IgD-negative memory B cell (primary cell): ENCODE data around the gene ARRDC1. TPM values are rescaled to one million over a fixed set of nuclear protein-coding genes. Genes with fewer than 3 reads are reported as not detected.

Experiments used
- H3K27ac Mint-ChIP-seq, 3 donors: one replicate each; pipeline ENCODE4 v1.8.0; 2020 to 2022; ENCODE audit warnings: mild to moderate bottlenecking in 3 of 3, mixed read lengths in 3 of 3, moderate library complexity in 1 of 3
- H3K27me3 Mint-ChIP-seq: one replicate; pipeline ENCODE4 v1.8.0; 2021; ENCODE audit warnings: mixed read lengths
- H3K36me3 Mint-ChIP-seq: one replicate; pipeline ENCODE4 v1.8.0; 2020; ENCODE audit warnings: mild to moderate bottlenecking, mixed read lengths
- H3K4me1 Mint-ChIP-seq, 3 donors: one replicate each; pipeline ENCODE4 v1.8.0; 2020 to 2022; ENCODE audit warnings: mixed read lengths in 3 of 3, mild to moderate bottlenecking in 1 of 3
- H3K4me3 Mint-ChIP-seq, 4 donors: one replicate each; pipeline ENCODE4 v1.8.0; 2020 to 2022; ENCODE audit warnings: mild to moderate bottlenecking in 4 of 4, mixed read lengths in 4 of 4, moderate library complexity in 3 of 4
- H3K9me3 Mint-ChIP-seq, 3 donors: one replicate each; pipeline ENCODE4 v1.8.0; 2020 to 2021; ENCODE audit warnings: mixed read lengths in 3 of 3, mild to moderate bottlenecking in 1 of 3
- polyA plus RNA-seq: library from polyadenylated mRNA; unstranded; fragments of 300-500 nt; fragmentation: Illumina TruSeq; gene quantifications from one replicate; pipeline ENCODE4 v1.2.3, GENCODE V29; 2021

The ARRDC1 gene
- polyA plus RNA-seq, 1 donor from 2014 or later = 49.2 TPM

GRCh38 chr9:137631345-137632229, 26.1 kb downstream of the ARRDC1 start:
- peak overlapping the region in 2 of 3 donors; percentile 23 to 31 for H3K27ac Mint-ChIP-seq
- no peaks in the 10 kb centered on the region for H3K9me3 Mint-ChIP-seq
- H3K4me1 Mint-ChIP-seq = peaks cover 31 to 39% (median 38%) of the 10 kb centered on the region in 3 donors
- no peak overlapping the region for H3K4me3 Mint-ChIP-seq
- H3K27me3 Mint-ChIP-seq = no peaks in the 10 kb centered on the region
- peaks cover 4% of the 10 kb centered on the region for H3K36me3 Mint-ChIP-seq

DNA sequence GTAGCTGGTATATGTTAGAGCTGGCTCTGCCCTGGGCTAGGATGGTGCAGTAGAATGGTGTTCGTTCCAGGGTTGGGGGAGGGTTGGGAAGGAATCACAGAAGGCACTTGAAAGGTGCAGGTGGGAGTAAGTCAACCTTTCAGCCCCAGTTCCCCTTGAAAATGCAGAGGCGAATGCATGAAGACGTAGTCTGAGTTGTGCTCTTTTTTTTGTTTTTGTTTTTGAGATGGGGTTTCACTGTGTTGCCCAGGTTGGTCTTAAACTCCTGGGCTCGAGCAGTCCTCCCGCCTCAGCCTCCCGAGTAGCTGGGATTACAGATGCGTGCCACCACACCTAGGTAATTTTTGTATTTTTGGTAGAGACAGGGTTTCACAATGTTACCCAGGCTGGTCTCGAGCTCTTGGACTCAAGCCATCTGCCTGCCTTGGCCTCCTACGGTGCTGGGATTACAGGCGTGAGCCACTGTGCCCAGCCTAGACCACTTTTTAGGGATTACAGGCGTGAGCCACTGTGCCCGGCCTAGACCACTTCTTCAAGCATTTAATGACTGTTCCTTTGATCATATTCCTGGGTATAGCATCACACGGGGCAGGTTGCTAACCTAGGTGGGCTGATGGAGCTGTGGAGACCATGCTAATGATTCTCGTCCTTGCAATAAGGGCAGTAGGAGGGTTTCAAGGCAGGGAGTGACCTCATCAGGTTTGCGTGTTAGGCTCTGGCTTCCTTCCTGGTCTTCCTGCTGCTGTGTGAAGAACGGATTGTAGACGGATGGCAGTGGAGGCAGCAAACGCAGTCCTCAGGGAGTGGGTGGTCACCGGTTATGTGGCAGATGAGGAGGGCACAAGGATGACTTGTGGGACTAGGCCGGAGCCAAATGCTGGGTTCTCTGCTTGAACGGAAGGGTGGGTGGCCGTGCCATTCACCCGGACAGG, 27.0 kb downstream of the ARRDC1 start:
- Mint-ChIP-seq H3K9me3 (no peaks in the 10 kb centered on the region), H3K4me3 (peak overlapping the region in 2 of 4 donors; percentile 63 to 65), H3K36me3 (peaks cover 4% of the 10 kb centered on the region), H3K4me1 (peaks cover 31 to 39% (median 38%) of the 10 kb centered on the region in 3 donors), H3K27me3 (no peaks in the 10 kb centered on the region), H3K27ac (no peak overlapping the region)

- Mint-ChIP-seq H3K4me3 (no peak overlapping the region), H3K27ac (no peak overlapping the region), H3K36me3 (peaks cover 4% of the 10 kb centered on the region), H3K27me3 (no peaks in the 10 kb centered on the region), H3K4me1 (peaks cover 26 to 37% (median 35%) of the 10 kb centered on the region in 3 donors), H3K9me3 (no peaks in the 10 kb centered on the region)
Observed at GRCh38 chr9:137634016-137634415, 28.5 kb downstream of the ARRDC1 start.

DNA sequence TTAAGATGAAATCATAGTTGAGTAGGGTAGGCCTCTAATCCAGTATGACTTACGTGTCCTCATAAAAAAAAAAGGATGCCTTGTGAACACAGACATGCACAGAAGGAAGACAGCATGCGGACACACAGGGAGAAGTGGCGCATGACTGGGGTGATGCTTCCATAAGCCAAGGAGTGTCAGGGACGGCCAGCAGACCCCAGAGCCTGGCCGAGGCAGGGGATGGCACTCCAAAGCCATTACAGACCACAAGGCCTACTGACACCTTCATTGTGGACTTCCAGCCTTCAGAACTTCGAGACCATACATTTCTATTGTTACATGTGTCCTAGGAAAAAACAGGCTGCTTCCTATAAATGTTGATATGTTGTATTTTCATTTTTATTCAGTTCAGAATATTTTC, 33.2 kb downstream of the ARRDC1 start:
- peaks cover 6% of the 10 kb centered on the region for H3K36me3 Mint-ChIP-seq
- H3K4me1 Mint-ChIP-seq = peaks cover 32 to 37% (median 32%) of the 10 kb centered on the region in 3 donors
- peak overlapping the region in 3 of 4 donors; percentile 21 to 91 (median 73) for H3K4me3 Mint-ChIP-seq
- H3K9me3 Mint-ChIP-seq = no peaks in the 10 kb centered on the region
- H3K27ac Mint-ChIP-seq = peak overlapping the region in 1 of 3 donors; percentile 84
- no peaks in the 10 kb centered on the region for H3K27me3 Mint-ChIP-seq

GRCh38 chr9:137639303-137640051, 34.0 kb downstream of the ARRDC1 start:
- H3K4me3 Mint-ChIP-seq = peak overlapping the region; percentile 37 to 91 (median 58)
- H3K36me3 Mint-ChIP-seq = peaks cover 4% of the 10 kb centered on the region
- H3K9me3 Mint-ChIP-seq = no peaks in the 10 kb centered on the region
- H3K27ac Mint-ChIP-seq = peak overlapping the region; percentile 28 to 84 (median 69)
- peaks cover 29 to 35% (median 30%) of the 10 kb centered on the region in 3 donors for H3K4me1 Mint-ChIP-seq
- H3K27me3 Mint-ChIP-seq = no peaks in the 10 kb centered on the region

DNA sequence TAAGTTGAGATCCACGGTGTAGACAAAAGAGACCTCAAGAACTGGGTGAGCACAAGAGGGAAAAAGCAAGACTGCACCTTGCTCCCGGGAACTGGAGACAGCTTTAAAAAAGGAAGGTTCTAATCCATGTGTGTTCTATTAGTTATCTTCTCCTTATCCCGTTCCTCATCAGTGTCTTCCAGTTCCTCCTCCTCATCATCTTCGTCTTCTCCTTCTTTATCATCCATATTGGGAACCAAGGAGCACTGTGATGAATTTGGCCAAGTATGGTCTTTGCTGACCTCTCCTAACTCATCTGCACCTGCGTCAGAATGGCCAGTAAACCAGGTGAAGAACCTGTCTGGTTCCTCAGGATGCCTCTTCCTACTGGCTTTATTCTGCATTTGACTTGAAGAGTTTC, 35.4 kb downstream of the ARRDC1 start:
- no peaks in the 10 kb centered on the region for H3K9me3 Mint-ChIP-seq
- H3K4me1 Mint-ChIP-seq = peaks cover 28 to 37% (median 34%) of the 10 kb centered on the region in 3 donors
- peaks cover 4% of the 10 kb centered on the region for H3K36me3 Mint-ChIP-seq
- no peaks in the 10 kb centered on the region for H3K27me3 Mint-ChIP-seq
- H3K27ac Mint-ChIP-seq = no peak overlapping the region
- H3K4me3 Mint-ChIP-seq = no peak overlapping the region

GRCh38 chr9:137642118-137642601, 36.7 kb downstream of the ARRDC1 start:
- H3K36me3 Mint-ChIP-seq = peaks cover 4% of the 10 kb centered on the region
- H3K4me1 Mint-ChIP-seq = peaks cover 27 to 35% (median 35%) of the 10 kb centered on the region in 3 donors
- no peaks in the 10 kb centered on the region for H3K27me3 Mint-ChIP-seq
- H3K9me3 Mint-ChIP-seq = no peaks in the 10 kb centered on the region
- H3K4me3 Mint-ChIP-seq = no peak overlapping the region
- H3K27ac Mint-ChIP-seq = peak overlapping the region in 1 of 3 donors; percentile 97

GRCh38 chr9:137642892-137643291, 37.4 kb downstream of the ARRDC1 start:
- H3K36me3 Mint-ChIP-seq = peaks cover 4% of the 10 kb centered on the region
- H3K27ac Mint-ChIP-seq = no peak overlapping the region
- H3K27me3 Mint-ChIP-seq = no peaks in the 10 kb centered on the region
- no peak overlapping the region for H3K4me3 Mint-ChIP-seq
- peaks cover 29 to 42% (median 35%) of the 10 kb centered on the region in 3 donors for H3K4me1 Mint-ChIP-seq
- H3K9me3 Mint-ChIP-seq = no peaks in the 10 kb centered on the region

- Mint-ChIP-seq H3K4me3 (no peak overlapping the region), H3K9me3 (no peaks in the 10 kb centered on the region), H3K36me3 (peaks cover 4% of the 10 kb centered on the region), H3K27ac (peak overlapping the region in 1 of 3 donors; percentile 35), H3K4me1 (peaks cover 29 to 40% (median 33%) of the 10 kb centered on the region in 3 donors), H3K27me3 (no peaks in the 10 kb centered on the region)
Observed at GRCh38 chr9:137643921-137644320, 38.4 kb downstream of the ARRDC1 start.

DNA sequence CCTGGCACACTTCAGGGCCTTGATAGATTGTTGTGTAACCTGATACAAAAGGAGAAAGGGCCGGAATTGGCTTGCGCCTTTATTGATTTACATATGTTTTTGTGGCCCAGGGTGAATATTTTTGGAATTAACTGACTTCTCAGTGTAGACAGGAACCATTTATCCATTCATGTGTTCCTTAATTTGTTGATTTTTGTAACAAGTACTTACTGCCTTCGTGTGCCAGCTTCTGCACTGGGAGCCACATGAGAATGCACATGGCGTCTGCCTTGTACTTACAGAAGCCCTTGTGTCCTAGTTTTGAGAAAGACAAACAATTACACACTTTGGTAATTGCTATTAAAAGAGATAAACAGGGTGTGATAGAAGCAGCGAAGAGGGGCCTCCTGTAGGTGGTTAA, 39.7 kb downstream of the ARRDC1 start:
- H3K36me3 Mint-ChIP-seq = peaks cover 5% of the 10 kb centered on the region
- peaks cover 23 to 39% (median 33%) of the 10 kb centered on the region in 3 donors for H3K4me1 Mint-ChIP-seq
- no peaks in the 10 kb centered on the region for H3K27me3 Mint-ChIP-seq
- no peak overlapping the region for H3K4me3 Mint-ChIP-seq
- no peaks in the 10 kb centered on the region for H3K9me3 Mint-ChIP-seq
- H3K27ac Mint-ChIP-seq = peak overlapping the region in 2 of 3 donors; percentile 47 to 48

- peaks cover 7% of the 10 kb centered on the region for H3K36me3 Mint-ChIP-seq
- peaks cover 23 to 39% (median 33%) of the 10 kb centered on the region in 3 donors for H3K4me1 Mint-ChIP-seq
- H3K9me3 Mint-ChIP-seq = no peaks in the 10 kb centered on the region
- H3K27ac Mint-ChIP-seq = no peak overlapping the region
- H3K4me3 Mint-ChIP-seq = no peak overlapping the region
- no peaks in the 10 kb centered on the region for H3K27me3 Mint-ChIP-seq
Observed at GRCh38 chr9:137646341-137646740, 40.9 kb downstream of the ARRDC1 start.

DNA sequence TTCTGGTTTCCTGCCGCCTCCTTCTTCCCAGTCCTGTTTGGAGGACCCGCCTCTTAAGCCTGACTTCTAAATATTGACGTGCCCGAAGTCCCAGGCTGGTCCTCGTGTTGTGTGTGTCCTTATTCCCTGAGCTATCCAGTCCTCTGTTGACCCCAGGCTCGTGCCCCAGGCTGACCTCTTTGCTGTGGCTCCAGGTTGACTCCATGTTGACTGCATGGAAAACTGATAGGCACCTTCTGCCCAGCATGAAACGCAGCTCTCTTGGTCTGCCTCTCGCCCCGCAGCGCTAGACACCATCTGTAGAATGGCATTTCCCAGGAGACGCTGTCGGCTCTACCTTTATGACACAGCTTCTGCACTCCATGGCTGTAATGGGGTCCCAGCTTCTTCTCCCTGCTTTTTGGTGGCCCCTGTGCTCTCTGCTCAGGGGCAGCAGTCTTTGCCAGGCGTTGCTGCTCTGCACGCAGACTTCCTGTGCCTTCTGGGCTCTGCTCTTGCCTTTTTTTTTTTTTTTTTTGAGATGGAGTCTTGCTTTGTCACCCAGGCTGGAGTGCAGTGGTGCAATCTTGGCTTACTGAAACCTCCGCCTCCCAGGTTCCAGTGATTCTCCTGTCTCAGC, 41.7 kb downstream of the ARRDC1 start:
- H3K36me3 Mint-ChIP-seq = peaks cover 6% of the 10 kb centered on the region
- peak overlapping the region in 3 of 4 donors; percentile 18 to 65 (median 22) for H3K4me3 Mint-ChIP-seq
- peak overlapping the region in 2 of 3 donors; percentile 2 to 88 for H3K27ac Mint-ChIP-seq
- H3K9me3 Mint-ChIP-seq = no peaks in the 10 kb centered on the region
- H3K27me3 Mint-ChIP-seq = no peaks in the 10 kb centered on the region
- peaks cover 22 to 39% (median 29%) of the 10 kb centered on the region in 3 donors for H3K4me1 Mint-ChIP-seq

DNA sequence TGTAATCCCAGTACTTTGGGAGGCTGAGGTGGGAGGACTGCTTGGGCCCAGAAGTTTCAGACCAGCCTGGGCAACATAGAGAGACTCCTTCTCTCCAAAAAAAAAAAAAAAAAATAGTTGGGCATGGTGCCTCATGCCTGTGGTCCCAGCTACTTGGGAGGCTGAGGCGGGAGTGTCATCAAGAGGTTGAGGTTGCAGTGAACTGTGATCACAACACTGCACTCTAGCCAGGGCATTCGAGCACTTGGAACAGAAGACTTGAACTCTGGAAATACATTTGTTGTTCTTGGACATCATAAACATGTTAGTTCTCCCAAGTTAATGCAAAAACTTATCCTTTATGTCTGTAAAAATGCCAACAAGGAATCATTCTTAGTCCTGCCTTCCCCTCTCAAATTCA, 42.9 kb downstream of the ARRDC1 start:
- H3K4me1 Mint-ChIP-seq = peaks cover 17 to 39% (median 29%) of the 10 kb centered on the region in 3 donors
- no peaks in the 10 kb centered on the region for H3K27me3 Mint-ChIP-seq
- H3K4me3 Mint-ChIP-seq = peak overlapping the region in 1 of 4 donors; percentile 27
- no peaks in the 10 kb centered on the region for H3K9me3 Mint-ChIP-seq
- peak overlapping the region in 1 of 3 donors; percentile 88 for H3K27ac Mint-ChIP-seq
- H3K36me3 Mint-ChIP-seq = peaks cover 6% of the 10 kb centered on the region

GRCh38 chr9:137649553-137649952, 44.1 kb downstream of the ARRDC1 start:
- peaks cover 15 to 34% (median 24%) of the 10 kb centered on the region in 3 donors for H3K4me1 Mint-ChIP-seq
- no peaks in the 10 kb centered on the region for H3K9me3 Mint-ChIP-seq
- H3K4me3 Mint-ChIP-seq = no peak overlapping the region

More at GRCh38 chr9:137649553-137649952, 44.1 kb downstream of the ARRDC1 start:
- Mint-ChIP-seq H3K27ac (no peak overlapping the region), H3K36me3 (peaks cover 9% of the 10 kb centered on the region), H3K27me3 (no peaks in the 10 kb centered on the region)
